H1 (cell line): ENCODE measurements around the gene BICRAL. TPM values are rescaled to one million over a fixed set of nuclear protein-coding genes. Genes with fewer than 3 reads are reported as not detected.

Experiments used
- CTCF ChIA-PET: fragments of 300-600 bp; sonication (Branson Sonifier 250); formaldehyde crosslinking; loops from one replicate; lab custom pipeline; 2021; ENCODE audit not compliant: partially characterized antibody; lab: Charles Lee
- POLR2A ChIA-PET: fragments of 300-600 bp; sonication (Branson Sonifier 250); formaldehyde crosslinking; loops from one replicate; lab custom pipeline; 2021; ENCODE audit warnings: inconsistent platforms; ENCODE audit not compliant: partially characterized antibody; lab: Charles Lee
- DNase-seq, 2 experiments: peaks; one replicate each; pipeline versions ENCODE4 v3.0.0 to v3.0.0-alpha.2; 2010 to 2022; ENCODE audit warnings: low spot score in 2 of 2, low read depth in 1 of 2, mixed read lengths in 1 of 2
- FAIRE-seq: peaks from 2 replicates; lab custom pipeline; 2011; peaks lifted over from hg19 to GRCh38; lab: Jason Lieb, UNC
- H2AFZ ChIP-seq: 2 replicates; pipeline ENCODE4 v1.8.1; 2012; ENCODE audit warnings: low read length, inconsistent platforms
- H2AK5ac ChIP-seq: 2 replicates; pipeline ENCODE4 v1.6.1; 2013; ENCODE audit warnings: low read depth, low read length
- H2BK120ac ChIP-seq: replicated peaks from 2 replicates; pipeline ENCODE3; 2013; ENCODE audit warnings: low read depth, low read length, inconsistent platforms
- H2BK12ac ChIP-seq: 2 replicates; pipeline ENCODE4 v1.6.1; 2013; ENCODE audit warnings: low read depth, low read length
- H2BK15ac ChIP-seq: 2 replicates; pipeline ENCODE4 v1.6.1; 2013; ENCODE audit warnings: low read length
- H2BK20ac ChIP-seq: 2 replicates; pipeline ENCODE4 v1.6.1; 2013; ENCODE audit warnings: low read length
- H2BK5ac ChIP-seq: 2 replicates; pipeline ENCODE4 v1.6.1; 2013; ENCODE audit warnings: low read depth, low read length
- H3K14ac ChIP-seq: 2 replicates; pipeline ENCODE4 v1.6.1; 2013; ENCODE audit warnings: inconsistent platforms; ENCODE audit not compliant: insufficient read length
- H3K18ac ChIP-seq: 2 replicates; pipeline ENCODE4 v1.6.1; 2013; ENCODE audit warnings: low read length; ENCODE audit errors: extremely low read depth
- H3K23ac ChIP-seq: 2 replicates; pipeline ENCODE4 v1.6.1; 2013; ENCODE audit warnings: inconsistent platforms; ENCODE audit not compliant: insufficient read length
- H3K23me2 ChIP-seq: 2 replicates; pipeline ENCODE4 v1.6.1; 2013; ENCODE audit warnings: low read depth, low read length
- H3K27ac ChIP-seq: 2 replicates; pipeline ENCODE4 v1.6.1; 2011; ENCODE audit warnings: low read depth, low read length, inconsistent platforms
- H3K27me3 ChIP-seq, 4 experiments: replicated peaks in 1 of 4; 1 replicate in 1 of 4; 2 replicates in 3 of 4; pipeline versions ENCODE4 v1.6.1 to v1.8.1; 2011 to 2013; ENCODE audit warnings: low read length in 3 of 4, mild to moderate bottlenecking in 3 of 4, inconsistent platforms in 2 of 4, mixed read lengths in 2 of 4, moderate library complexity in 1 of 4; ENCODE audit not compliant: control insufficient read depth in 3 of 4, insufficient read depth in 3 of 4; ENCODE audit errors: extremely low read depth in 1 of 4
- H3K36me3 ChIP-seq, 4 experiments: 2 replicates each; pipeline versions ENCODE4 v1.6.1 to v1.8.1; 2011 to 2013; ENCODE audit warnings: mild to moderate bottlenecking in 4 of 4, low read length in 3 of 4, moderate library complexity in 2 of 4, control low read depth in 1 of 4, inconsistent platforms in 1 of 4; ENCODE audit not compliant: insufficient read depth in 4 of 4, control insufficient read depth in 2 of 4
- H3K4ac ChIP-seq: replicated peaks from 2 replicates; pipeline ENCODE3; 2013; ENCODE audit warnings: low read length, low read depth, mixed read lengths, inconsistent platforms; ENCODE audit not compliant: insufficient read length
- H3K4me1 ChIP-seq, 4 experiments: replicated peaks in 1 of 4; 1 replicate in 1 of 4; 2 replicates in 3 of 4; pipeline versions ENCODE4 v1.6.1 to v1.8.1; 2011 to 2013; ENCODE audit warnings: low read length in 3 of 4, inconsistent platforms in 2 of 4, mixed read lengths in 1 of 4; ENCODE audit not compliant: insufficient read depth in 4 of 4, control insufficient read depth in 3 of 4
- H3K4me2 ChIP-seq, 2 experiments: 2 replicates each; pipeline versions ENCODE4 v1.6.1 to v1.8.1; 2011 to 2013; ENCODE audit warnings: low read depth in 2 of 2, low read length in 2 of 2, control low read depth in 1 of 2, inconsistent platforms in 1 of 2, mild to moderate bottlenecking in 1 of 2; ENCODE audit not compliant: insufficient read depth in 1 of 2
- H3K4me3 ChIP-seq, 4 experiments: fragments of 200-600, 300-600 bp in 1 of 4; sonication (generic), shearing (Covaris generic), sonication (Bioruptor Twin) in 1 of 4; 2 replicates each; pipeline versions ENCODE4 v1.5.1 to v1.8.1; 2011 to 2016; ENCODE audit warnings: low read length in 4 of 4, low read depth in 3 of 4, control low read depth in 2 of 4, inconsistent platforms in 2 of 4, mild to moderate bottlenecking in 2 of 4, mixed read lengths in 1 of 4, moderate library complexity in 1 of 4; ENCODE audit not compliant: insufficient read depth in 2 of 4; ENCODE audit errors: extremely low read depth in 1 of 4
- H3K56ac ChIP-seq: replicated peaks from 2 replicates; pipeline ENCODE3; 2013; ENCODE audit warnings: low read depth, mild to moderate bottlenecking, mixed read lengths, low read length, inconsistent platforms; ENCODE audit not compliant: insufficient read length
- H3K79me1 ChIP-seq: 2 replicates; pipeline ENCODE4 v1.6.1; 2013; ENCODE audit warnings: low read depth, low read length, control low read depth
- H3K79me2 ChIP-seq, 2 experiments: 2 replicates each; pipeline versions ENCODE4 v1.6.1 to v1.8.1; 2012 to 2013; ENCODE audit warnings: low read length in 2 of 2, mild to moderate bottlenecking in 2 of 2, inconsistent platforms in 1 of 2; ENCODE audit not compliant: insufficient read depth in 2 of 2, control insufficient read depth in 1 of 2
- H3K9ac ChIP-seq, 4 experiments: replicated peaks in 1 of 4; 1 replicate in 1 of 4; 2 replicates in 3 of 4; pipeline versions ENCODE4 v1.6.1 to v1.8.1; 2011 to 2013; ENCODE audit warnings: low read depth in 3 of 4, low read length in 3 of 4, control low read depth in 2 of 4, mild to moderate bottlenecking in 2 of 4, moderate library complexity in 2 of 4, inconsistent platforms in 1 of 4; ENCODE audit errors: extremely low read depth in 1 of 4
- H3K9me3 ChIP-seq, 2 experiments: 2 replicates each; pipeline versions ENCODE4 v1.6.1 to v1.8.1; 2012 to 2013; ENCODE audit warnings: mild to moderate bottlenecking in 2 of 2, moderate library complexity in 2 of 2, control low read depth in 1 of 2, inconsistent platforms in 1 of 2, low read depth in 1 of 2, low read length in 1 of 2, mixed read lengths in 1 of 2; ENCODE audit not compliant: insufficient read depth in 2 of 2
- H4K20me1 ChIP-seq, 2 experiments: replicated peaks in 1 of 2; 2 replicates each; pipeline versions ENCODE3 to v1.8.1; 2011 to 2013; ENCODE audit warnings: inconsistent platforms in 2 of 2, low read length in 2 of 2, mild to moderate bottlenecking in 1 of 2; ENCODE audit not compliant: insufficient read depth in 2 of 2, control insufficient read depth in 1 of 2
- H4K5ac ChIP-seq: 2 replicates; pipeline ENCODE4 v1.6.1; 2013; ENCODE audit warnings: low read length, low read depth, mixed read lengths, inconsistent platforms; ENCODE audit not compliant: insufficient read length
- H4K8ac ChIP-seq: 2 replicates; pipeline ENCODE4 v1.8.0; 2013; ENCODE audit warnings: mild to moderate bottlenecking, moderate library complexity, low read length, inconsistent platforms; ENCODE audit not compliant: insufficient read depth; ENCODE audit errors: extremely low read depth
- H4K91ac ChIP-seq: replicated peaks from 2 replicates; pipeline ENCODE3; 2013; ENCODE audit warnings: low read length, mixed read lengths, inconsistent platforms; ENCODE audit not compliant: insufficient read length
- HDAC2 ChIP-seq, 2 experiments: fragments of 300-600 bp in 1 of 2; sonication (generic) in 1 of 2; IDR thresholded peaks; 2 replicates each; pipeline ENCODE4 v1.6.1; 2011 to 2012; ENCODE audit warnings: low read depth in 2 of 2, low read length in 2 of 2, mild to moderate bottlenecking in 2 of 2, moderate library complexity in 2 of 2, borderline replicate concordance in 1 of 2, inconsistent platforms in 1 of 2
- KDM1A ChIP-seq: fragments of 200-600, 300-600 bp; sonication (generic); IDR thresholded peaks from 2 replicates; pipeline ENCODE4 v1.7.1; 2016; ENCODE audit warnings: mild to moderate bottlenecking, low read length, borderline replicate concordance
- MAFK ChIP-seq: IDR thresholded peaks from 2 replicates; pipeline ENCODE4 v1.6.1; 2012; ENCODE audit warnings: low read depth, mild to moderate bottlenecking, improper control_type of control experiment, low read length
- RBBP5 ChIP-seq: IDR thresholded peaks from 2 replicates; pipeline ENCODE4 v1.7.1; 2012; ENCODE audit warnings: low read depth, mild to moderate bottlenecking, inconsistent platforms, low read length, moderate library complexity, borderline replicate concordance
- WGBS, 2 experiments: shearing (Covaris generic) in 1 of 2; methylation state at CpG; one replicate each; pipeline versions ENCODE4 v1.1.6 to v1.1.7; 2013 to 2015; ENCODE audit warnings: low lambda C conversion rate in 2 of 2, mixed read lengths in 2 of 2, inconsistent platforms in 1 of 2, low coverage in 1 of 2, missing lambda C conversion rate in 1 of 2; ENCODE audit not compliant: insufficient replicate concordance in 2 of 2, insufficient coverage in 1 of 2, insufficient read length in 1 of 2; ENCODE audit errors: extremely low coverage in 1 of 2, missing lambda C conversion rate in 1 of 2; 5-methylcytosine and 5-hydroxymethylcytosine counted together
- polyA plus RNA-seq, 7 experiments: library from polyadenylated mRNA; depleted of rRNA in 3 of 7; stranded (reverse) in 5 of 7; unstranded in 2 of 7; fragments of >200 nt in 5 of 7; fragments of 200-250 nt in 2 of 7; gene quantifications; 1 replicate in 5 of 7; 2 replicates in 1 of 7; 4 replicates in 1 of 7; pipeline versions ENCODE4 v1.2.1 to v1.2.3, GENCODE V29; 2011 to 2013; ENCODE audit warnings: missing spikeins in 2 of 7, mixed read lengths in 2 of 7
- total RNA-seq: library from RNA; stranded (reverse); fragmentation: NEBNext Ultra II Directional; extraction: Animal tissue kit (Norgen Biotek cat#: 25700); gene quantifications from 2 replicates; pipeline ENCODE4 v1.2.1, GENCODE V29; 2021
- TF ChIP-seq, protein P1 (sequence below): IDR thresholded peaks from 2 replicates; pipeline ENCODE4 v1.6.1; 2012; ENCODE audit warnings: inconsistent platforms

Gene BICRAL
- total and polyA plus RNA-seq, 2 of the 8 experiments (the other 6 are each of a cell fraction or from before 2014, with no cell fraction given): 9.4 to 12.2 TPM

DNA sequence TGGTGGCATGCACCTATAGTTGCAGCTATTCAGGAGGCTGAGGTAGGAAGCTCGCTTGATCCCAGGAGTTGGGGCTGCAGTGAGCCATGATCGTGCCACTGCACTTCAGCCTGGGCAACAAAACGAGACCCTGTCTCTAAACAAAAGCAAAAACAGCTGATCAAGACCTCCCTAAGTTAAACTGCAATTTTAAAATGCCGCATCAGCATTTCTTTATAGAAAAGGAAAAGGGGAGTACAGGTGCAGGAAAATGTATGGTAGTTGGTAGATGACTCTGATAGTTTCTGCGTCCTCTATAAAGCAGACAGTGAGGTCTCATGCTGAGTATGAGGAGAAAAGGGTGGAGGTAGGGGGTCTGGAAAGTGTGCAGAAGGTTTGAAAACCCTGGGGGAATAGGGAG lies 27.1 kb upstream of the BICRAL start:
- H2AFZ ChIP-seq: no peak overlapping the region
- no peak overlapping the region for H2BK20ac ChIP-seq
- no peaks in the 10 kb centered on the region; the same call in none of the 2 replicates for H3K79me1 ChIP-seq
- ChIA-PET CTCF (interaction anchor here (0.6 to 2.0 kb wide), 2 partner anchors 29 to 30 kb away, joined by 5 to 7 read pairs; no protein-coding TSS in a partner anchor), POLR2A (interaction anchor here (5.4 to 17.0 kb wide), 3 partner anchors 8 to 30 kb away, joined by 60 to 277 read pairs (median 61); partner anchors contain the start of genes BICRAL and TBCC)
- H2BK5ac ChIP-seq: no peak overlapping the region
- H4K5ac ChIP-seq: no peak overlapping the region
- H3K9me3 ChIP-seq: no peaks in the 10 kb centered on the region
- no peak overlapping the region for H3K56ac ChIP-seq
- H3K23ac ChIP-seq: no peak overlapping the region
- H2BK120ac ChIP-seq: no peak overlapping the region
- H3K36me3 ChIP-seq: no peaks in the 10 kb centered on the region
- H3K23me2 ChIP-seq: no peaks in the 10 kb centered on the region
- H2BK15ac ChIP-seq: no peak overlapping the region
- 87% methylated on average over 5 of the region's 5 CpGs; no CpG with 5 or more reads in 1 of the 2 experiments for WGBS, 2 experiments
- H2AK5ac ChIP-seq: 0 out of 2 replicates have a peak overlapping the region, but pooled peaks have one; percentile 54
- no peak overlapping the region for H3K4ac ChIP-seq
- no peak overlapping the region for H3K9ac ChIP-seq
- no peak overlapping the region for H4K91ac ChIP-seq
- H3K79me2 ChIP-seq: peaks cover 0 to 11% of the 10 kb centered on the region in 2 experiments; a peak in 1 of 4 replicates
- H3K14ac ChIP-seq: no peak overlapping the region
- no peak overlapping the region for H3K4me2 ChIP-seq
- H3K27me3 ChIP-seq: peaks cover 0 to 2% (median 0%) of the 10 kb centered on the region in 4 experiments; a peak in 1 of 7 replicates
- no peak overlapping the region for H2BK12ac ChIP-seq
- H3K27ac ChIP-seq: no peak overlapping the region
- TF ChIP-seq HDAC2 (IDR thresholded peaks at IDR 0.05; ENCODE audit: borderline replicate concordance in 1 of 2, low read depth in 2 of 2, low read length in 2 of 2): no peak
- no peak for TF ChIP-seq RBBP5
- TF ChIP-seq MAFK: peak; percentile 97
- TF ChIP-seq, protein P1, sequence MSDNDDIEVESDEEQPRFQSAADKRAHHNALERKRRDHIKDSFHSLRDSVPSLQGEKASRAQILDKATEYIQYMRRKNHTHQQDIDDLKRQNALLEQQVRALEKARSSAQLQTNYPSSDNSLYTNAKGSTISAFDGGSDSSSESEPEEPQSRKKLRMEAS: no peak
- TF ChIP-seq KDM1A: no peak
- peaks cover 1 to 19% (median 16%) of the 10 kb centered on the region in 4 experiments for H3K4me1 ChIP-seq
- no peak for FAIRE-seq
- no peak overlapping the region; the same call in 1 of the 2 replicates for H3K18ac ChIP-seq
- no peak overlapping the region for H3K4me3 ChIP-seq
- no peak overlapping the region for H4K8ac ChIP-seq
- no peak for DNase-seq
- no peaks in the 10 kb centered on the region for H4K20me1 ChIP-seq
